Caco-2 (cell line): ENCODE data around the gene FAM120B. TPM values are rescaled to one million over a fixed set of nuclear protein-coding genes. Genes with fewer than 3 reads are reported as not detected.

Source experiments
- BruUV-seq: library from RNA; stranded (reverse); fragments of 400-500 nt; replicated peaks from 2 replicates; lab custom pipeline; 2021; lab: Mats Ljungman, UMichigan
- CTCF ChIA-PET: fragments of 300-600 bp; sonication (Branson Sonifier 250); formaldehyde crosslinking; loops from one replicate; lab custom pipeline; 2022; ENCODE audit warnings: antibody characterized with exemption; lab: Charles Lee
- POLR2A ChIA-PET: fragments of 300-600 bp; sonication (Branson Sonifier 250); formaldehyde crosslinking; loops from one replicate; lab custom pipeline; 2022; ENCODE audit warnings: antibody characterized with exemption; lab: Charles Lee
- DNase-seq, 2 experiments: peaks; one replicate each; pipeline versions ENCODE4 v3.0.0 to v3.0.0-alpha.2; 2020 to 2022
- H3K27me3 ChIP-seq: replicated peaks from 2 replicates; pipeline ENCODE4 v1.6.0; 2011; ENCODE audit warnings: low read length; ENCODE audit not compliant: control insufficient read depth, insufficient read depth
- H3K36me3 ChIP-seq: 2 replicates; pipeline ENCODE4 v1.5.1; 2011; ENCODE audit warnings: low read length; ENCODE audit not compliant: control insufficient read depth, insufficient read depth
- H3K4me1 ChIP-seq: fragments of 250-450 bp; sonication (Bioruptor Pico); 2 replicates; pipeline ENCODE4 v1.5.1; 2020; ENCODE audit warnings: mild to moderate bottlenecking
- H3K4me3 ChIP-seq: 2 replicates; pipeline ENCODE4 v1.5.1; 2011; ENCODE audit warnings: low read depth, mild to moderate bottlenecking, control low read depth, low read length
- H3K9me3 ChIP-seq: fragments of 250-450 bp; sonication (Bioruptor Pico); 2 replicates; pipeline ENCODE4 v1.5.1; 2020; ENCODE audit warnings: mild to moderate bottlenecking, moderate library complexity
- H3K27ac Mint-ChIP-seq: one replicate; pipeline ENCODE4 v1.8.0; 2022; ENCODE audit warnings: mixed read lengths; ENCODE audit not compliant: unreplicated experiment
- H3K27me3 Mint-ChIP-seq: one replicate; pipeline ENCODE4 v1.8.0; 2022; ENCODE audit warnings: mixed read lengths; ENCODE audit not compliant: insufficient read depth, unreplicated experiment
- H3K36me3 Mint-ChIP-seq: one replicate; pipeline ENCODE4 v1.8.0; 2022; ENCODE audit warnings: mild to moderate bottlenecking, mixed read lengths; ENCODE audit not compliant: insufficient read depth, unreplicated experiment
- H3K4me1 Mint-ChIP-seq: one replicate; pipeline ENCODE4 v1.8.0; 2022; ENCODE audit warnings: low read depth, mixed read lengths; ENCODE audit not compliant: unreplicated experiment
- H3K4me3 Mint-ChIP-seq: one replicate; pipeline ENCODE4 v1.8.0; 2022; ENCODE audit warnings: mild to moderate bottlenecking, moderate library complexity, mixed read lengths; ENCODE audit not compliant: unreplicated experiment
- H3K9me3 Mint-ChIP-seq: one replicate; pipeline ENCODE4 v1.8.0; 2022; ENCODE audit warnings: mixed read lengths; ENCODE audit not compliant: unreplicated experiment
- intact Hi-C: fragments of 100-400 bp; cut with micrococcal nuclease; formaldehyde crosslinking; loops from one replicate; pipeline ENCODE4 v1.10.0; 2022; ENCODE audit not compliant: unreplicated experiment
- total RNA-seq: library from RNA; stranded (reverse); gene quantifications from 2 replicates; pipeline ENCODE4 v1.2.3, GENCODE V29; 2022
- TF ChIP-seq, protein P1 (sequence below), 2 experiments: fragments of 200-600 bp in 1 of 2; IDR thresholded peaks; 1 replicate in 1 of 2; 2 replicates in 1 of 2; pipeline versions ENCODE4 v1.5.1 to v1.8.0; 2011 to 2022; ENCODE audit warnings: antibody characterized with exemption in 1 of 2, control low read depth in 1 of 2, inconsistent platforms in 1 of 2, low read depth in 1 of 2, low read length in 1 of 2, mild to moderate bottlenecking in 1 of 2, moderate library complexity in 1 of 2; ENCODE audit not compliant: insufficient read depth in 1 of 2, severe bottlenecking in 1 of 2, unreplicated experiment in 1 of 2

FAM120B gene
- total RNA-seq, 1 experiment from 2014 or later, result 21.0 TPM

- H3K4me3 Mint-ChIP-seq, result no peak overlapping the region
- TF ChIP-seq, protein P1, sequence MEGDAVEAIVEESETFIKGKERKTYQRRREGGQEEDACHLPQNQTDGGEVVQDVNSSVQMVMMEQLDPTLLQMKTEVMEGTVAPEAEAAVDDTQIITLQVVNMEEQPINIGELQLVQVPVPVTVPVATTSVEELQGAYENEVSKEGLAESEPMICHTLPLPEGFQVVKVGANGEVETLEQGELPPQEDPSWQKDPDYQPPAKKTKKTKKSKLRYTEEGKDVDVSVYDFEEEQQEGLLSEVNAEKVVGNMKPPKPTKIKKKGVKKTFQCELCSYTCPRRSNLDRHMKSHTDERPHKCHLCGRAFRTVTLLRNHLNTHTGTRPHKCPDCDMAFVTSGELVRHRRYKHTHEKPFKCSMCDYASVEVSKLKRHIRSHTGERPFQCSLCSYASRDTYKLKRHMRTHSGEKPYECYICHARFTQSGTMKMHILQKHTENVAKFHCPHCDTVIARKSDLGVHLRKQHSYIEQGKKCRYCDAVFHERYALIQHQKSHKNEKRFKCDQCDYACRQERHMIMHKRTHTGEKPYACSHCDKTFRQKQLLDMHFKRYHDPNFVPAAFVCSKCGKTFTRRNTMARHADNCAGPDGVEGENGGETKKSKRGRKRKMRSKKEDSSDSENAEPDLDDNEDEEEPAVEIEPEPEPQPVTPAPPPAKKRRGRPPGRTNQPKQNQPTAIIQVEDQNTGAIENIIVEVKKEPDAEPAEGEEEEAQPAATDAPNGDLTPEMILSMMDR (IDR thresholded peaks at IDR 0.05; ENCODE audit: insufficient read depth in 1 of 2, low read depth in 1 of 2, low read length in 1 of 2, severe bottlenecking in 1 of 2, unreplicated experiment in 1 of 2), result no peak
- H3K9me3 ChIP-seq, result no peaks in the 10 kb centered on the region
- intact Hi-C loops, result no loop called here
- H3K4me3 ChIP-seq, result no peak overlapping the region
- no peaks in the 10 kb centered on the region; the same call in 1 of the 2 replicates for H3K4me1 ChIP-seq
- no peaks in the 10 kb centered on the region for H3K9me3 Mint-ChIP-seq
- H3K36me3 Mint-ChIP-seq, result peaks cover 8% of the 10 kb centered on the region
- BruUV-seq, result no TSS peak
- POLR2A ChIA-PET, result no interaction called here
- DNase-seq, result no peak
- peaks cover 2% of the 10 kb centered on the region for H3K4me1 Mint-ChIP-seq
- no peaks in the 10 kb centered on the region for H3K36me3 ChIP-seq
- H3K27me3 Mint-ChIP-seq, result no peaks in the 10 kb centered on the region
- H3K27ac Mint-ChIP-seq, result no peak overlapping the region
- CTCF ChIA-PET, result no interaction called here
- H3K27me3 ChIP-seq, result no peaks in the 10 kb centered on the region
These were observed 6.3 kb downstream of the FAM120B start for GRCh38 chr6:170312876-170313275.

DNA sequence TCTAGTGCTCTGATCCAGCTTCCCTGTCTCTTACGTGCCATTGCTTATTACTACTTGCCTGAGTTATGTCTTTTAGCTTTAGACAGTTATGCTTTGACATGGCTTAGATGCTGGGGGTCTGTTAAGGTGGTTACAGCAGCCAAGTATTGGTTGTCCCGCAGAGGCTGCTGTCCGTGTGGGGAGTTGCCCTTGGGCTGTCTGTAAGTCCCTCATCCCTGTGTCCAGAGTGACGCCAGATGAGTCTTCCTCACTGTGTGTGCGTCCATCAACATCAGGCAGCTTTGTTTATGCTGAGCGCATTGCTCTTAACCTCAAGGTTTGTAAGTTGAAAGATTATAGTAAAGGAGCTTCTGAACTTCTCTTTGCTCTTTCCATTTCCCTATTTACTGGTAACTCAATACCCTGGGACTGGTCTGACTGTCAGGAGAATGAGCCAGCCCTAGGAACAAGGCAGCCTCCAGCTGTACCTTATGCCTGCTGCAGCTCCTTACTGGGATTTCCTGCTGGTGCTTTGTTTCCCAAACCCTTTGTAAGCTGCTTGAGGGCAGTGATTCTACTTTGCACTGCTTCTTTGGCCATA is 7.2 kb downstream of the FAM120B start:
- H3K9me3 ChIP-seq, result no peaks in the 10 kb centered on the region
- H3K9me3 Mint-ChIP-seq, result no peaks in the 10 kb centered on the region
- ChIA-PET CTCF (no interaction called here), POLR2A (no interaction called here)
- peaks cover 5% of the 10 kb centered on the region for H3K36me3 Mint-ChIP-seq
- H3K4me3 ChIP-seq, result no peak overlapping the region
- no TSS peak for BruUV-seq
- no peak for DNase-seq
- no peak overlapping the region for H3K27ac Mint-ChIP-seq
- H3K27me3 ChIP-seq, result no peaks in the 10 kb centered on the region
- intact Hi-C loops, result no loop called here
- no peaks in the 10 kb centered on the region for H3K4me1 ChIP-seq
- H3K36me3 ChIP-seq, result no peaks in the 10 kb centered on the region
- TF ChIP-seq, protein P1 (IDR thresholded peaks at IDR 0.05; ENCODE audit: insufficient read depth in 1 of 2, low read depth in 1 of 2, low read length in 1 of 2, severe bottlenecking in 1 of 2, unreplicated experiment in 1 of 2), result no peak
- no peak overlapping the region for H3K4me3 Mint-ChIP-seq
- no peaks in the 10 kb centered on the region for H3K27me3 Mint-ChIP-seq
- H3K4me1 Mint-ChIP-seq, result no peaks in the 10 kb centered on the region

- no peaks in the 10 kb centered on the region for H3K9me3 ChIP-seq
- H3K27me3 Mint-ChIP-seq, result no peaks in the 10 kb centered on the region
- peaks cover 10% of the 10 kb centered on the region for H3K36me3 Mint-ChIP-seq
- ChIA-PET CTCF (no interaction called here), POLR2A (interaction anchor here (0.5 kb wide), 1 partner anchor 25 kb away, joined by 3 read pairs; no protein-coding TSS in a partner anchor)
- TF ChIP-seq, protein P1 (IDR thresholded peaks at IDR 0.05; ENCODE audit: insufficient read depth in 1 of 2, low read depth in 1 of 2, low read length in 1 of 2, severe bottlenecking in 1 of 2, unreplicated experiment in 1 of 2), result no peak
- no TSS peak for BruUV-seq
- H3K36me3 ChIP-seq, result no peaks in the 10 kb centered on the region
- no peaks in the 10 kb centered on the region for H3K27me3 ChIP-seq
- no peaks in the 10 kb centered on the region for H3K4me1 Mint-ChIP-seq
- no peak overlapping the region for H3K4me3 Mint-ChIP-seq
- no peak overlapping the region for H3K27ac Mint-ChIP-seq
- no peaks in the 10 kb centered on the region for H3K4me1 ChIP-seq
- no peak overlapping the region for H3K4me3 ChIP-seq
- intact Hi-C loops, result no loop called here
- H3K9me3 Mint-ChIP-seq, result no peaks in the 10 kb centered on the region
- DNase-seq, result no peak
These were observed 8.4 kb downstream of the FAM120B start for GRCh38 chr6:170314983-170315382.
